ENCODE results near the gene HEPACAM2.
A peak's percentile ranks its signal among the peaks of the same experiment; 100 is the strongest.

Gene HEPACAM2

DNA sequence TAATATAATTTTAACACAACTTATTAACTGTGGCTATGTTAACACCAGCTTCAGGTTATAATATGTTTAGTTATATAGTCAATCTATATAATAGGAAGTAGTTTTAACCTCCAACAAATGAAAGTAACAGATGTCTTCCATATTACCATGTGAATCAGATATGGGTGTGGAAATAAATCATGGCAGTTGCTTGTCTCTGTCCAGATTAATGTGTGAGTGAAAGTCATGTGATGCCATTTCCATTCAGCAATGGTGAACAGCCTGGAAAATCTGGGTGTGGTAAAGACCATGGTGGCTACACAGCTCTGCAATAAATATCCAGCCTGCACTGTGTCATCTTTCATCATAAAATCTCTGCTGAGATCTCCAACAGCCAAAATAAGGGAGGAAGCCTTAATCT is 27.8 kb downstream of the HEPACAM2 start:
- DNase-seq: no peak

DNA sequence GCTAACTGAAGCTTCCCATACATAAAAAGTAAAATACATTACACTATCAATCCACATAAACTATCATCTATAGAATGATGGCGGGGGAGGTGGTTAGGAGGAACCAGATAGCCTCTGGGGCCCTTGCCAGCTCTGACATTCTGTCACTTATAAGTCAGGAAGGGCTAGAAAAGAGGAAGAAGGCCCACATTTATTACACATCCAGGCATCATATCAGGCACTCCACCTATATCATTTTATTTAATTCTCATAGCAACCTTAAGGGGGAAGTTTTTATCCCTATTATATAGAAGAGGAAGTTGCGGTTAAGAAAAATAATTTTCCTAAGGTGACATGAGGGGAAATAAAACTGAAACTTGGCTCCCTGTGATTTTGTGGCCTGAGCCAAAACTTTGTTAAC is 29.9 kb downstream of the HEPACAM2 start:
- no peak for DNase-seq

DNA sequence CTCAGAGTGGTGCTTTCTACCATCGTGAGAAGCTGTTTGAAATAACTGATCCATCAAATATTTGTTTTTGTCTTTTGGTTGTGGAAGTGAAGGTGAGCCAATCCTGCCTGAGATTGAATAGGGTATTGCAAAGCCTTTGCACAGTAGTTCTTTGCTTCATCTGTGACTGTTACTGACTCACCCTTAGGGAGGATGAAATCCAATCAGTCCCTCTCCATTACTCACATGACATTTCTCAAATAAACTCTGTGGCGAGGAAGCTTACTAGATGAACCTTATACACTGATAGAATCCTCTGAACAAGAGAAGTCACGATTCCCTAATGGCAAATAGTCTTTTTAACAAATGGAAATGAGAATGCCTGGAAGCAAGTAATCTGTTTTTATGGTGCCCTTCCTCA is 31.9 kb downstream of the HEPACAM2 start:
- DNase-seq: no peak

DNA sequence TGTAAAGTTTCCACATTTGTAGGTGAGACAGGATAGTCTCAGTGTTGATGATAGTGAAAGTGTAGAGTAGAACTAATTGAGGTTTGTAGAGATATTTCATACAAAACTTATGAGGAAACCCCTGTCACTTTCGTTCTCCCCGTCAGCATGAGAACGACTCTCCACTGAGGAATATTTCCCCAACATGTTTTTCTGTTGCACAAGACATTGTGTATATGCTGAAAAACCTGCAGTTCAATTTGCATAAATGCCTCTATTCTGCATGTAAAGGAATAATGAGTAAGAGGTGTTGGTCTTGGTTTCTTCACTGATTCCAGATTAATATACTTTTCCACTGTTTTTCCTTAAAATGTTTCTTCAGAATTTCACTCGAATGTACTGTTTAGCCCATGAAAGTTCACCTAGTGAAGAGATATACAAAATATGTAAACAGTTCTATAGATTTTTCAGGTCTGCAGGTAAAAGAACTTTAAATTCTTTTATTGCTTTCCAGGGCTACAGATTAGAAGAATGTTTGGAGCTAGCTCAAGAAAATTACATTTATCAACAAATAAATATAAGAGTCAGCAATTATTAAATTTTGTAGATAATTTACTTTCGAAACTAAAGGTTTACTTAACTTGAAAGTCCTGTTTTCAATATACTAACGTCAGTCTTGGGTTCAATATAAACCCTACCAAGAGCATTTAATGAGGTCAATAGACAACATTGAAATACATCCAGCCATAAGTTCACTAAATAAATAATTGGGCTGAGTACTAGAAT is 37.2 kb downstream of the HEPACAM2 start:
- no peak for DNase-seq

DNA sequence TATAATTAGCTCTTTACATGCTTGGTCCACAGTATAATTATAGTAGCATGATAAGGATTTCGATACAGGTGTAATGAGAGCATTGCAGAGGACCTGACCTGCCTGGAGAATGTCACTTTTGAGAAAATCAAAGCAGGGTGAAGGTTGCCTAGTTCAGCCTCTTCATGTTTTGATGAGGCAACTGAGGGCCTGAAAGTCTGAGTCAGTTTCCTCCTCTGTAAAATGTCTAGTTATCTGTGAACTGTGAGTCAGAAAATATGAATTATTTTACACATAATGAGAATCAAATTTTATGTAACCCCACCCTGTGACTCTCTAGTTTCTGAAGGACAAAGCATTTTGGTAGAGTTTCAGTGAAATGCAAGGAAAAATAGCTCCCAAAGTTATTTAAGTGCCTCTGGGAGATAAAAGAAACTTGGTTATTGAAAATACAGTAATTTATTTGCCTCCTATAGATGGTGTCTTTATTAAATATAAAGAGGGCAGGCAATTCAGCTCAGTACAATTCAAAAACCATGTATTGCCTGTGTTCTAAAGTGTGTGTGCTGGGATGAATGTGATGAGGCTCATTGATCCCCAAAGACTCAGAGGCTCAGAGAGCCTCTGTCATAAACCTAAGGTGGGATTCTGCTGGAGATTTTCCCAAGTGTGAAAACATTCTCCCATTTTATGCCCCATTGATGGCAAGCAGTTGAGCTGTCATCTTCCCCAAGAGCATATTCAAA is 40.8 kb downstream of the HEPACAM2 start:
- DNase-seq: no peak

DNA sequence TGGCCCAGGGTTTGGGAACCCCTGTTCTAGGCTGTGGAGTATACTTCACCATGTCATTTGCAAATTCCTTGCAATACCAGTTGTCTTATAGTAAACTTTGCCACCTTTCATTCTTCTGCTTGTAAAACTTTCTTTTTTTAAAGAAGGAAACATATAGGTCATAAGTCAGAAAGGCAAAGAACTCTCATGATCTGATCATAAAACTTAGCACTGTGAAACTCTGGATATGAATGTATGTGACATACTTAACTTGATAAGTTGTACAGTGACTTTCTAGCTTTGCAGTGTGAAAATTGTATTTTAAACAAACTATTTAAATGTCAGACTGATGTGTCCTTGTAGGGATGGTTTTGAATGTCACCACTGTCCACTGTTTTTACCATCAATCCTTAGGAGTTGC is 47.1 kb downstream of the HEPACAM2 start:
- DNase-seq: no peak

DNA sequence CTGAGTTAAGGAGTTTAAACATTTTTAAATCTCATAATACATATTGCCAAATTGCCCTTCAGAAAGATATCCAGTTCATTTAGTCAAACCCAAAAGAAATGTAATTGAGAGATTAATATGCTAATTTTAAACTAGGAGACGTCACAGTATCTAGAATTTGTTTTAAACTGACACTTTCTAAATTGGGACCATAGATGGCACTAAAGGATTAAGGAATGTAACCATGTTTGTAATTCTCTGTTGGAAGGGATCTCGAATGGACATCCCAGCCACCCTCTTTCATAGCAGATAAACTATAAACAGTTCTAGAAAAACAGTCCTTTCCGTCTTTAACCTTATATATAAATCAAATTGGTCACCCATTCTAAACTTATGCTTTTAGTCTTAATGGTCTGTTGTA is 48.1 kb downstream of the HEPACAM2 start:
- no peak for DNase-seq

DNA sequence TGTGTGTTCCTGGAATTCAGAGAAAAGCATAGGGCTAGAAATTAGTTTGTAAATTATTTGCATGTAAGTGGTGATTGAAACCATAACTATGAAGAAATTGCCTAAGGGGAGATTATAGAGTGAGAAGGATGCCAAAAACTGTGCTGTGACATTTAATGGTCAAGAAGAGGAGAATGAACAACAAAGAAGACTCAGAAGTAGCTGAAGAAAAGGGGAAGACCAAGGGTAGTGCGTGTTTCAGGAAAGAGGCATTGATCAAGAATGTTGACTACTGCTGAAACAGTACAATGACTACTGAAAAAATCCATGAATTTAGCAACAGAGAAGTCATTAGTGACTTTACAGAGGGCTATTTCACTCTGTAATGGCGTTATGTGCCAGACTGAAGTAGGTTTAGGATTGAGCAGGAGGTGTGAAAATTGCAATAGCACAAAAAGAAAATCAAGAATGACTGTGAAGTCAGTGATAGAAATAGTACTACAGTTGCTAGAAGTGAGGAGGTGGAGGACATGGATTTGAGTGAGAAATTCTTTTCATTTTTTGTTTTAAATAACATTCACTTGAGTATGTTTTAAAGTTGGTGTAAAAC is 49.2 kb downstream of the HEPACAM2 start:
- DNase-seq: no peak

DNA sequence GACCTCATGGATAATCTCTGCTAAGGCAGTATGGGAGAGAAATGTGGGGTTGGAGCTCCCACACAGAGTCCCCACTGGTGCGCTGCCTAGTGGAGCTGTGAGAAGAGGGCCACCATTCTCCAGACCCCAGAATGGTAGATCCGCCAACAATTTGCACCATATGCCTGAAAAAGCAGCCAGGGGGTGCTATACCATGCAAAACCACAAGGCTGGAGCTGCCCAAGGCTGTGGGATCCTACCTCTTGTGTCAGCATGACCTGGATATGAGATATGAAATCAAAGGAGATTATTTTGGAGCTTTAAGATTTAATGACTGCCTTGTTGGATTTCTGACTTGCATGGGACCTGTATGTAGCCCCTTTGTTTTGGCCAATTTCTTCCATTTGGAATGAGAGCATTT is 51.0 kb downstream of the HEPACAM2 start:
- DNase-seq: no peak

DNA sequence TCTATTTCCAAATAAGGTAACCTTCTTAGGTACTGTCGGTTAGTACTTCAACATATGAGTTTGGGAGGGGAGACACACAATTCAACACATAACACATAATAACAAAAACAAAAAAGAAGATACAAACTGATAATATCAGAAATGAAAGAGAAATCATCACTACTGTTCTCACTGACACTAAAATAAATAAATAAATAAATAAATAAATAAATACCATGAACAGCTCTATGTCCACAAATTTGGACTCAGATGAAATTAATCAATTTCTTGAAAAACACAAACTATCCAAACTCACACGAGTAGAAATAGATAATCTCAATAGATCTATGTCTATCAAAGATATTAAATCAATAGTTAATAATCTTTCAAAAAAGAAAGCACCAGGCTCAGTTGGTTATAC is 53.6 kb downstream of the HEPACAM2 start:
- DNase-seq: no peak

DNA sequence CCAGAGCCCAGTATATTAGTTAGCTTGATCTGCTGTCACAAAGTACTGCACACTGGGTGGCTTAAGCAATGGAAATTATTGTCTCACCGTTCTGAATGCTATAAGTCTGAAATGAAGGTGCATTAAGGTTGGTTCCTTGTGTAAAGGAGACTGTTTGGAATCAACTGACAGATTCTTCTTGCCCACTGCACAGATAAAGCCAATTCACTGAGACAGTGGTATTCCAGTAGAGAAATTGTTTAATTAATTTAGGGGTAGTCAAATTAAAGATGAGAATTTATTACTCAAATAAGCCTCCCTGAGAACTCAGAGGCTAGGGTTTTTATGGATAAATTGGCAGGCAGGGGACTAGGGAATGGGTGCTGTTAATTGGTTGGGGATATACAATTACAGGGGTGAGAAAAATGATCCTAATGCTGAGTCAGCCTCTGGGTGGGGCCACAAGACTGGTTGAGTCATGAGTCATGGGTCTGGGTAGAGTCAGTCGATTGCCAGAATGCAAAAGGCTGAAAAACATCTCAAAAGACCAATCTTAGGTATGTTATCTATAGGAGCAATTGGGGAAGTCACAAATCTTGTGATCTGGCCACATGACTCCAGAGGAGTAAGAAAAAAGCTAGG is 54.6 kb downstream of the HEPACAM2 start:
- DNase-seq: no peak

DNA sequence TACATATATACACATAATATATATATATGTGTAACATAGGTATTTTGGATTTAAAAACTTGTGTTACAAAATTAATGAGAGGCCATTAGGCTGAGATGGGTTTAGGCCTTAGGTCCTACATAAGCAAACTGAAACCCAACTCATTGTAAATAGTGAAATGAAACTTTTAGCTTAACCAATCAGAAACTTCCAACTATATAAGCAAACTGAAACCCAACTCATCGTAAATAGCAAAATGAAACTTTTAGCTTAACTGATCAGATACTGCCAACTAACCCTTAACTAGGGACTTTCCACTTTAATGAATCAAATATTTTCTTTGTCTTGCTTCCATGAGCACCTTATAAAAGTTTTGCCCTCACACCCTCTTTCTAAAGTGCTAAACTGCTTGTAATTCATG is 60.8 kb downstream of the HEPACAM2 start:
- DNase-seq: no peak

DNA sequence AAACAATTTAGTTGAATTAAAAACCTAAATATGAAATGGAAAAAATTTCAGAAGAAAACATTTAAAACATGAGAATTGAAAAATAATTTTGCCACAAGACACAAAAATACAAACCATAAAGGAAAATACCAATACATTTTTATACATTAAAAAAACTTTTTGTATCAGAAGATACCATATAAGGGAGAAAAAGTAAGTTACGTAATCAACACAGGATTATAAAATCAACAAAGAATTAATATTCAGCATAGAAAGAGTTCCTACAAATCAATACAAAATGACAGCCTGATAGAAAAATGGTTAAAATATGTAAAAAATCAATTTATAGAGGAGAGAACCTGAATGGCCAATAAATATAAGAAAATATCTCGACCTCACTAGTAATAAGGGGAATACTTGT is 61.5 kb downstream of the HEPACAM2 start:
- DNase-seq: no peak

DNA sequence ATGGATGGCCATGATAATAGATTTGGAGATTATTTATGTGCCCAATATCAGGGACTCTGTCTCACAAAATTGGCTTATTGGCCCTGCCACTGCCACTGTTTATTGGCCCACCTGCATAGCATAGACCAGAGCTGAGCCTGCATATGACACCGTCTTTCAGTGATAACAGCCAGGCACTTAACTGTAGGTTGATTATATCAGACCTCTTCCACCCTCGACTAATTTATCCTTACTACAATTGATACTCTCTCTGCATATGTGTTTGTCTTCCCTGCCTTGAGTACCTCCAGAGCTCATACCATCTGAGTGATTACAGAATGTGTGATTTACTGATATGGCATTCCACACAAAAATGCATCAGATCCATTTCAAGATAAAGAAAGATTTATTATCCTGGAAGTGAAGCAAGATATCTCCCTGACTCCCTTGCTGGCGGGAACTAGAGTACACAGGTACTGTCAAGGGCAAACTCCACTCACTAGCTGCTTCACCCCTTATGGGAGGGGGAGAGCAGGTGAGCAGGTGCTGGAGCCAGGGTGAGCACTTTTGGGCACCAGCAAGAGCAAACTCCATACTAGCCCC is 65.0 kb downstream of the HEPACAM2 start:
- no peak for DNase-seq

DNA sequence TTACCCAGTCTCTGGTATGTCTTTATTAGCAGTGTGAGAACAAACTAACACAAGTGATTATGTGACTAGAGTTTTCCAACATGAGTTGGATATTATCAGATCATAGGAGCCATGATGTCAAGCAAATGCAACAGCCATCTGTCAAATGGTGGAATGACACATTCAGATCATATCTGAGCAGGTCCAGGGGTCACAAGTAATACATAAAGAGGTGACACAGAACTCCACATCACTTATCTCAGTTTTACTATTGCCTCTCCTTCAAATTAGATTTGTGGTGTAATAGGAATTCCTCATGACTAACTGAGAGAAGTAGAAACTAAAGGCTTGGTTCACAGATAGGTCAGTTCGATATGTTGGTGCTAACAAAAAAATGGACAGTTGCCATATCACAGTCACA is 65.9 kb downstream of the HEPACAM2 start:
- no peak for DNase-seq

DNA sequence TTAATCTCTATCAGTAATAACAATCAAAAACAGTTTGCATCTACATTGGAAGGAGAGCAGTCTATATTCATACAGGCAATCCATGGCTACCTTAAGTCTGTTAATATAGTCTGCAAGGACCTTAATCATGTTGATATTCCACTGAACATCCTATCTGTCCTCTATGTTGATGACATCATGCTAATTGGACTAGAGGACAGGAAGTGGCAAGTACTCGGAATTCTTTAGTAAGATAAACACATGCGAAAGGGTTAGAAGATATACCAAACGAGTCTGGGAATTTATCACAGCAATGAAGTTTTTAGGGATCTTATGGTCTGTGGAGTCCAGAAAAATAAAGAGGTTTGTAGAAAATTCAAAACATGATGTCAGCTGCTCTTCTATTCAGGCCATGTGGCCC is 66.8 kb downstream of the HEPACAM2 start:
- no peak for DNase-seq

DNA sequence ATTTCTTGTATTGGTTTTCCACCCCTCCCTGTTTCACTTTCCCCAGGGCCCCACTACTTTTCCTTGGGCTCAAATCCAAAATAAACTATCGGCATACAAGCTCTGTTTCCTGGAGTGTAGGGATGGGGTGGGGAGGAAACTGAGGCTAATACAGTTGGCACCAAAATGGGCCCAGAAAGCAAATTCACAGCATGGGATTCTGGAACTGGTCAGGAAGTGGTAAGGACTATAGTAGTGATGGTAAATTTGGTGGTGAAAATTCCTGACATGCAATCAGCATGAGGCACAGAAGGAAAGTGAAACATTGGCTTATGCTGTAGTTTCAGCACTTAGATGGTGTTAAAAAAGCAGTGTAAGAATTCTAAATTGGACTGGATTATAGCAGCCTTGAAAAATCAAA is 69.4 kb downstream of the HEPACAM2 start:
- DNase-seq: no peak

DNA sequence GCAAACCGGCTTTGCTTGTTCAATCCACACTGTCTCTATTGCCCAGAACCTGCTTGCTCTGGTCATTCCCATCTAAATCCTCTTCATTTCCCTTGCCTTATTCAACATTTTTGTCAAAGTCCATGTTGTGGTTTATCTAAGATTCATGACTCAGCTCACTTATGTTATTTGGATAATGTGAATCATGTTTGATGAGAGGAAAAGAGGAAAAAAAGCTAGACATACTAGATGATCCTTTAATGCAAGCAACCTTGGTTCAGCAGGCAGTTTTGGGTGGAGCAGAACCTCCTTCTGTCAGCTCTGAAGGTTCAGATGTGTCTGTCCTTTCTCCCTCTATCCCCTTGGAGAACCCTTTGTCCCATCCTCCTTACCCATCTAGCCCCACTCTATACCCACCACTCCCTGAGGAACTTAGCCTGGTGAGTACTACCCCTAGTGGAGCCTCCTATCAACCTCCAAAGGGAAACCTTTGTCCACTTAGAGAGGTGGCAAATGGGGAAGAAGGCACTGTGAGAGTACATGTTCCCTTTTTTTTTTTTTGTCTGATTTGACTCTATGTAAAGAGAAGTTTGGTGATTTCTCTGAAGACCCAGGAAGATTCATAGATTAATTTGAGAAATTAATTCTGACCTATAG is 76.0 kb downstream of the HEPACAM2 start:
- DNase-seq: no peak

DNA sequence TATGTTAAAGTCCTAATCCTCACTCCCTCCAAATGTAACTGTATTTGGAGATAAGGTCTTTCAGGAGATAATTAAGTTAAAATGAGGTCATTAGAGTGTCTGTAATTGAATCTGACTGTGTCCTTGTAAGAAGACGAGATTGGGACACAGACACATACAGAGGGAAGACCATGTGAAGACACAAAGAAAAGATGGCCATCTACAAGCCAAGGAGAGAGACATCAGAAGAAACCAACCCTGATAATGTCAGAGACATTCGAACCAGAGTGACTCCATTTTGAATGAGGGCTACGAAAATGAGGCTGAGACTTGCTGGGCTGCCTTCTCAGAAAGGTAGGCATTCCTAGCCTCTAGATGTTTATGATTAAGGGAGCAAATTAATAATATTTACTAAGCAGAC is 77.5 kb downstream of the HEPACAM2 start:
- no peak for DNase-seq

DNA sequence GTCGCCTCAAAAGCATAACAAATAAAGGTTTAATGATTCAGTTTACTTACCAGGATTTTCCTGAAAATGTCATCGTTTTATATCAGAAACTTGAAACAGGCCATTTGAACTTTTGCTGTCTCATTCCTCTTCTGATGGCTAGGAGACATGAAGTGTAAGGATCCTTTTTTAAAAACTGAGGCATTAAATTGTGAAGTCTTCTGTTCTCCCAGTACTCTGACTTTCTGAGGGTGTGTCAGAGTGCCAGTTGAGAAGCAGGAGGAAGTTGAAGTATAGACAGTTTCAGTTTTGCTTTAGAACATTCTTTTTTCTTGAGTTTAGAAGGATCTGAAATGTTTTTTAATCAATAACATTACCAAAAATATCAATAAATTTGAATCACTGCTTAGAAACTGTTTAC is 78.1 kb downstream of the HEPACAM2 start, which contains the start of gene SAMD9L:
SAMD9L (minus strand) TSS at position 242 of the 400 bp plus-strand sequence. CDS start 12,414 bp downstream, outside the sequence.
- no peak for DNase-seq

DNA sequence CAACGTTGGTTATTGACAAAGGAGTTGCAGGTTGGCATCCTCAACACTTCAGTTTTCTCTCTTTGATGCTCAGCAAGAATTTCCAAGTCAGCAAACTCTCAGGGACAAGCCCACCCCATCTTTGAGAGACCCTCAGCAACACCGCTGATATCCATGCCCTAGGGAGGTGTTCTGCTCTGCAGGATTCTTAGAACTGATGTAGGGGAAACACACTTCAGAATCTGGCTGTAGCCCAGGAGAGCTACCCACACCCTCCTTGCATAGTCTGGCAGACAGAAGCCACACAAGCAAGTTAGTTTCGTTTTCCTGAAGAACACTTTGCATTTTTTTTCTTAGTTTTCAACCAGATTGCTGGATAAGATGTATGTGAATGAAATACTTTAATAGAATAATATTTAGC is 78.9 kb downstream of the HEPACAM2 start:
- DNase-seq: peak; percentile 63

DNA sequence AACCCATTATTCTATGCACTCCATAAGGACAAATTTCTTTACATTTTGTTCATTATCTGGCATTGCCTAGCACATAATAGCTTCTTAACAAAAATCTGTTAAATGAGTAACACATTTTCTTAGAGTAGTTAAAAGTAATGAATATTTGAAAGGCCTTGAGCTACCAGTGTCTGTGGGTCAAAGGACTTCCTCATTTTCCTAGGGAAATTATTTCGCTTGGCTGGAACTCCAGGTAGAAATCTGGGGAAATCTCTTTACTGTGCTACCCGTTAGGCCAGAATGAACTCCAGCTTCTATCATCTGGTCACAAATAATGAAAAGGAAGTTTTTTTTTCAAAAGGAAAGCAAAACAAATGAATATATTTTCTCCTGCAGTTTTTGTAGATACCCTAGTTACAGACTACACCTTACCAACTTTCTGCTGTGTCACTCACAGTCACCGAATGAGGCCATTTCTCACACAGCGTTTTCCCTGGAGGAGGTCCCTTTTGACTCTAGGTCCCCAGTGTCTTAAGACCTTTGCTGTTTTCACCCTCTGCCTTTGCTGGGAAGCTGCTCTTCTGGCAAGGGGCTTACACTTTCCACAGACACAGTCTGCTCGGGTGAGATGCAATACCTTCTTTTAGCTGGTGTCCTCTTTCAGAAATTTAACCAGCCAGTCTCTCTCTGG is 79.7 kb downstream of the HEPACAM2 start:
- DNase-seq: no peak

Measured in activated CD8-positive, alpha-beta memory T cell treated with anti-CD3 and anti-CD28 coated beads for 24 hours (primary cell).